NT2/D1 (cell line): ENCODE measurements around the gene LIMCH1.

Source experiments
- DNase-seq: peaks from one replicate; pipeline ENCODE4 v3.0.0-alpha.2; 2011; ENCODE audit warnings: low read depth, low spot score
- H3K27me3 ChIP-seq: 2 replicates; pipeline ENCODE4 v1.6.0; 2011; ENCODE audit warnings: mild to moderate bottlenecking; ENCODE audit not compliant: insufficient read length, insufficient read depth
- H3K36me3 ChIP-seq: 2 replicates; pipeline ENCODE4 v1.6.1; 2011; ENCODE audit warnings: mild to moderate bottlenecking, low read length, mixed read lengths; ENCODE audit not compliant: insufficient read depth, insufficient read length
- H3K4me1 ChIP-seq: 2 replicates; pipeline ENCODE4 v1.5.1; 2011; ENCODE audit not compliant: insufficient read depth, insufficient read length
- H3K4me3 ChIP-seq: 2 replicates; pipeline ENCODE4 v1.5.1; 2011; ENCODE audit warnings: low read depth; ENCODE audit not compliant: insufficient read length
- H3K9ac ChIP-seq: 2 replicates; pipeline ENCODE4 v1.6.0; 2011; ENCODE audit warnings: low read depth; ENCODE audit not compliant: insufficient read length
- H3K9me3 ChIP-seq: 2 replicates; pipeline ENCODE4 v1.5.1; 2011; ENCODE audit warnings: mild to moderate bottlenecking, low read length; ENCODE audit not compliant: insufficient read depth
- SUZ12 ChIP-seq: IDR thresholded peaks from 2 replicates; pipeline ENCODE4 v1.6.1; 2011; ENCODE audit not compliant: insufficient read length, insufficient read depth; ENCODE audit errors: extremely low read depth
- YY1 ChIP-seq: IDR thresholded peaks from 2 replicates; pipeline ENCODE4 v1.6.1; 2011; ENCODE audit not compliant: insufficient read length, insufficient read depth
- ZNF274 ChIP-seq: IDR thresholded peaks from 2 replicates; pipeline ENCODE4 v1.6.1; 2011; ENCODE audit warnings: mild to moderate bottlenecking, low read depth, low read length

The LIMCH1 gene

DNA sequence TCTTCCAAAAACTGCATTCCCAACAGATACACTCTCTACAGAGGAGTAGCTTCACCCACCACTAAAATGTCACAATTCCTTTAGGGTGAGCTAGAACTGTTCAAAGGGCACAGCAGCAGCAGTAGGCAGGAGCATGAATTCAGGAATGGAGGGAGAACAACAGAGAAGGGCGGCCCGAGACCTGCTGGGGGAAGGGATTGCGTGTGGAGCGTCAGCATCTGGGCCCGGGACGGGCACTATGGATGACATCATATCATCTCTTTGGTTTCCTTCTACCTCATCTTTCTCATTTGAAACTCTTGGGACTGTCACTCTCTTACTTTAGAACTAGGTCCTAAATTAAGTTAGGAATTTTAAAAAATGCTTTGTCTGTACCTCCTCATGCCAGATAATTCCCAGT lies 115.6 kb downstream of the LIMCH1 start:
- Histone ChIP-seq H3K4me3 (no peak overlapping the region), H3K9me3 (no peaks in the 10 kb centered on the region), H3K9ac (no peak overlapping the region), H3K4me1 (no peaks in the 10 kb centered on the region), H3K36me3 (peaks cover 8% of the 10 kb centered on the region), H3K27me3 (no peaks in the 10 kb centered on the region)
- no peak for DNase-seq
- TF ChIP-seq SUZ12: no peak
- no peak for TF ChIP-seq ZNF274
- no peak for TF ChIP-seq YY1

- TF ChIP-seq YY1 (no peak), SUZ12 (no peak), ZNF274 (no peak)
- DNase-seq: no peak
- Histone ChIP-seq H3K4me3 (no peak overlapping the region), H3K4me1 (no peaks in the 10 kb centered on the region), H3K27me3 (no peaks in the 10 kb centered on the region), H3K9ac (no peak overlapping the region), H3K9me3 (no peaks in the 10 kb centered on the region), H3K36me3 (peaks cover 8% of the 10 kb centered on the region)
Measured at GRCh38 chr4:41655177-41655576, 117.2 kb downstream of the LIMCH1 start.

DNA sequence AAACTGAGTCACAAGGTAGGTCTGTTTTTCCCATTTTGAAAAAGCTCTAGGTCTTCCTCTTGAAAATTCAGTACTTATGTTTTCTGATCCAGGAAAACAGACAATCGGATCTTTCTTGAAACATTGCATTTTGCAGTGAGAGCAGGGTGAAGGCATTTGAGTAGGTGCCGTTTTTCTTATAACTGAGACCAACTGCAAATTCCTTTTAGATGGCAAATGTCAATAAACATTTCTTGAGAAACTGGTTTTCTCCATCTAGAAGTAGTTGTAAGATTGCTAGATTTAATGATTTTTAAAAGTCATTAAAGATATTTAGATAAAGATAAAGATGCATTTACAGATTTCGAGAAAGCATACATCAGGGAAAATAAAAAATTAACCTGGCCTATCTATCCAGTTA lies 118.1 kb downstream of the LIMCH1 start:
- Histone ChIP-seq H3K27me3 (no peaks in the 10 kb centered on the region), H3K4me1 (no peaks in the 10 kb centered on the region)
- no peak for DNase-seq

DNA sequence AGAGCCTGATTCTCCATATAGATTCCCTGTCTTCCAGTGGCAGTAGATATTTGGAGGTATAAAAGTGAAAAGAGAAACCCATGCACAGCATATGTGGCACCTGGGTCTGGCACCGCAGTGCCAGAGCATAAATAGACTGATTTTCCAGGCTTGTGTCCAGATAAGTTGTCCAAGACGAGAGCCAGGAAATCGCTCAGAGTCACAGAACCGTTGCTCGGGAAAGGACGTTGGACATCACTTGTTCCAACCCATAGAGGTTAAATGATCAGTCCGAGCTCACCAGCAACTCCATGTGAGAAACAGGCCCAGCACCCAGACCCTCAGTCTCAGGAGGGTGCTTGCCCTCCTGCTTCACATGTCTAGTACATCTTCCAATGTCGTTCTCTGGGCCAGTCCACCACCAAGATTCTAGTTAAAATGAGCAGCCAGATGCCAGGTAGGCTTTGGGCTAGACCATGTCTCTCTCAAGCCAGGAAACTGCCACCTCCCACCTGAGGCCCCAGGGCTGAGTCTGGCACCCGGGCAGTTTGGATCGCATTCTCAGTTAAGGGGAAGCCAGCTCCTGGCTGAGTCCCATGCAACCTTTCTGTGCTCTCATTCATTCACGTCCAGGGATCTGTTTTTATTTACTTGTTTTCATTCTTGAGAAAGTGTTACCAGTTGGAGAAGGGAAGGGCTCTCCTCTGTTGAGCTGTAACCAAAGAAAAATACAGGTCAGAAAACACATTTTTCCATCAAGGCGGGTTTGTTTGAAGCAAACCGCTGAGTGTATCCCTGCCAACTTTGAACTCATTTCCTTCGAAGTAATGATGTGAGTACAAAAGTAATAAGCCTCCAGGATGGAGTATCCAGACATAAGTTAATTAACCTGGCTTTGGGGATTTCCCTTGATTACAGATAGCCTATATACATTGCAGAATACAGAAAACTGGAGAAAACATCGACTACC lies 118.9 kb downstream of the LIMCH1 start:
- Histone ChIP-seq H3K4me3 (no peak overlapping the region), H3K36me3 (peaks cover 3% of the 10 kb centered on the region), H3K4me1 (no peaks in the 10 kb centered on the region), H3K9me3 (no peaks in the 10 kb centered on the region), H3K9ac (no peak overlapping the region), H3K27me3 (no peaks in the 10 kb centered on the region)
- DNase-seq: no peak
- no peak for TF ChIP-seq SUZ12
- no peak for TF ChIP-seq ZNF274
- TF ChIP-seq YY1: no peak

More for the DNA sequence above, 118.1 kb downstream of the LIMCH1 start:
- Histone ChIP-seq H3K36me3 (peaks cover 3% of the 10 kb centered on the region), H3K9me3 (no peaks in the 10 kb centered on the region), H3K4me3 (no peak overlapping the region), H3K9ac (no peak overlapping the region)
- no peak for TF ChIP-seq YY1
- TF ChIP-seq SUZ12: no peak
- TF ChIP-seq ZNF274: no peak

DNA sequence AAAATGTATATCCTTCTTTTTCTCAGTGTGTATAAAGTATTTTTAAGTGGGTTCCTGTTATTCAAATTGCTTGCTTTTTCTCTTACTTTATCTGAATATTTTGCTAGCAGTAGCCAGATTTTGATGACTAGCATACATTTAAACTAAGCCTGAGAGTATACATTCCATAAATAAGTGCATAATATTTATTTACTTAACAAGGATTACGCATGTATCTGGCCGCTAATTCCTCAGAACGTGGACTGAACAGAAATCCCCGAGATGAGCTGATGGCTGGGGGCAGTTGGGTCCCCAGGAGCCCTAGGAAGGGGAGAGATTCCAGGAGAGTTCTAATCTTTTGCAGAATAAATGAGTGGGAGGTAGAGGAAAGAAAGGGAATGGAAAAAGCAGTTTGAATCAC lies 119.6 kb downstream of the LIMCH1 start:
- Histone ChIP-seq H3K36me3 (no peaks in the 10 kb centered on the region), H3K9me3 (no peaks in the 10 kb centered on the region), H3K4me1 (no peaks in the 10 kb centered on the region), H3K9ac (no peak overlapping the region), H3K4me3 (no peak overlapping the region), H3K27me3 (no peaks in the 10 kb centered on the region)
- TF ChIP-seq ZNF274: no peak
- TF ChIP-seq YY1: no peak
- no peak for TF ChIP-seq SUZ12
- no peak for DNase-seq

- H3K36me3 ChIP-seq: no peaks in the 10 kb centered on the region
- H3K4me3 ChIP-seq: no peak overlapping the region
- H3K9ac ChIP-seq: no peak overlapping the region
- no peak for DNase-seq
- H3K27me3 ChIP-seq: no peaks in the 10 kb centered on the region
- H3K4me1 ChIP-seq: no peaks in the 10 kb centered on the region
- no peaks in the 10 kb centered on the region for H3K9me3 ChIP-seq
- TF ChIP-seq SUZ12 (no peak), ZNF274 (no peak)
Measured at GRCh38 chr4:41658163-41658562, 120.2 kb downstream of the LIMCH1 start.

GRCh38 chr4:41660352-41660751 lies 122.4 kb downstream of the LIMCH1 start:
- no peak for TF ChIP-seq SUZ12
- TF ChIP-seq YY1: no peak
- TF ChIP-seq ZNF274: no peak
- Histone ChIP-seq H3K9me3 (no peaks in the 10 kb centered on the region), H3K4me3 (no peak overlapping the region), H3K4me1 (no peaks in the 10 kb centered on the region), H3K36me3 (no peaks in the 10 kb centered on the region), H3K27me3 (no peaks in the 10 kb centered on the region), H3K9ac (no peak overlapping the region)
- DNase-seq: no peak
